Adrenal gland (tissue), 5 donors: ENCODE measurements around the gene SYNE1.

Experiments used
- CTCF ChIP-seq, 6 experiments: fragments of 450-650 bp in 4 of 6; fragments of 200-600 bp in 2 of 6; sonication (generic) in 1 of 6; IDR thresholded peaks; 1 replicate in 5 of 6; 2 replicates in 1 of 6; pipeline versions ENCODE4 v1.5.1 to v1.8.0; 2016 to 2021; ENCODE audit warnings: antibody characterized with exemption in 6 of 6, mild to moderate bottlenecking in 2 of 6, moderate library complexity in 1 of 6
- POLR2A ChIP-seq, 2 donors: fragments of 450-650 bp; IDR thresholded peaks; one replicate each; pipeline ENCODE4 v1.6.1; 2017; ENCODE audit warnings: antibody characterized with exemption in 2 of 2, mild to moderate bottlenecking in 2 of 2, moderate library complexity in 1 of 2
- donor health status: DM: no; HTN: no; CAD: no.

GRCh38 chr6:152204591-152204990 is 432.6 kb downstream of the SYNE1 start:
- no peak for TF ChIP-seq CTCF (IDR thresholded peaks at IDR 0.05)
- no peak for TF ChIP-seq POLR2A (IDR thresholded peaks at IDR 0.05)
